Measurements from ENCODE around the gene FBXW11.

DNA sequence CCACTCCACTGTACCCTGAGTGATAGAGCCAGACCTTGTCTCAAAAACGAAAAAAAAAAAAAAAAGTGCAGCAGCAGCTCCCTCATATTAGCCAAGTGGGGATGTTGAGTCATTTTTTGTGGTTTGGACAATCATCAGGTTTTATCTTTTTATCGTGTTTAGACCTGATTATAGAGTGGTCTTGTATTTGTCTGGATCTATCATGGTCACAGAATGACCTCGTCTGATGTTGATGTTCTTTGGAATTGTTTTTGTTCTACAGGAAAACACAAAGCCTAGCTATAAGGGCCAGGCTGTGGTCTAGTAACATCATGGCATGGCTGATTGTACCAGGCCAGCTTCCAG lies 1.6 kb upstream of the FBXW11 start:
- TF ChIP-seq, protein P1, sequence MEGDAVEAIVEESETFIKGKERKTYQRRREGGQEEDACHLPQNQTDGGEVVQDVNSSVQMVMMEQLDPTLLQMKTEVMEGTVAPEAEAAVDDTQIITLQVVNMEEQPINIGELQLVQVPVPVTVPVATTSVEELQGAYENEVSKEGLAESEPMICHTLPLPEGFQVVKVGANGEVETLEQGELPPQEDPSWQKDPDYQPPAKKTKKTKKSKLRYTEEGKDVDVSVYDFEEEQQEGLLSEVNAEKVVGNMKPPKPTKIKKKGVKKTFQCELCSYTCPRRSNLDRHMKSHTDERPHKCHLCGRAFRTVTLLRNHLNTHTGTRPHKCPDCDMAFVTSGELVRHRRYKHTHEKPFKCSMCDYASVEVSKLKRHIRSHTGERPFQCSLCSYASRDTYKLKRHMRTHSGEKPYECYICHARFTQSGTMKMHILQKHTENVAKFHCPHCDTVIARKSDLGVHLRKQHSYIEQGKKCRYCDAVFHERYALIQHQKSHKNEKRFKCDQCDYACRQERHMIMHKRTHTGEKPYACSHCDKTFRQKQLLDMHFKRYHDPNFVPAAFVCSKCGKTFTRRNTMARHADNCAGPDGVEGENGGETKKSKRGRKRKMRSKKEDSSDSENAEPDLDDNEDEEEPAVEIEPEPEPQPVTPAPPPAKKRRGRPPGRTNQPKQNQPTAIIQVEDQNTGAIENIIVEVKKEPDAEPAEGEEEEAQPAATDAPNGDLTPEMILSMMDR (IDR thresholded peaks at IDR 0.05) = no peak
- TF ChIP-seq POLR2A (IDR thresholded peaks at IDR 0.05) = no peak

Data from thyroid gland (tissue), 4 donors.